ENCODE measurements around the gene LMBR1L.

Gene LMBR1L

GRCh38 chr12:49111206-49111605, 559 bp upstream of the LMBR1L start:
- DNase-seq (ENCODE audit: low read depth) = no peak

DNA sequence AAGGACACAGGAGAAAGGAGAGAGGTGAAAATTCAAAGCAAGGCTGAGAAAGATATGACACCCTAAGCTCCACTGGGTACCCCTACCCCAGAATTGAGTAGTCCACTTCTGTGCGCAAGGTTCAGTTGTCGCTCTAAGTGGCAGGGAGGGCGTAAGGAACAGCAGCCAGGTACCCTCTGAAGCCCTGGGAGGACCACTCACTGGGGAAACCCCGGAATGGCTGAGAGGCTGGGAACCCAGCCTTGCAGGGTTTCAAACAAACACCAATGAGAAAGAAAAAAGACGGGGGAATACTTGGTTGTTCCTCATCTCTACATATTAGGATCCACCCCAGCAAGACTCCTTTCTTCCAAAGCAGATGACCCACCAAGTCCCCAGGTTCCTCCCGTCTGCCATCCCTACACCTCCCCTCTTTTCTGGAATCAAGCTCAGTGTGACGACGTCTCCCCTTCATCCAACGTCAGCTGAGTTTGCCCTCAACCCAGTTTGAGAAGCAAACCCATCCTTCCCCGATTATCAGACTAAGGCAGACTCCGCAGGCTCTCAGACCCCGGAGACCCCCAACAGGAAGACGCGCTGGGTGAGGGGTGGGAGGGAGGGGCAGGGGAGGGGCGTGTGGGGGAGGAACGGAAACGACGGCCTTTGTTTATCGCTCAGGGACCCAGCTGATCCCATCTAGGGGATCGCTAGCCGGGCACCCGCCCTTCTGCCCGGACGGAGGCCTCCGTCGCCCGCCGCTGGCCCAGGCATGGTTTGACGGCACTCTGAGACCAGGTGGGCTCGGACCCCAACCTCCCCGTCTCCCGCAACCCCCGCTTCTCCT, 795 bp downstream of the LMBR1L start:
- no peak for DNase-seq (ENCODE audit: low read depth)

DNA sequence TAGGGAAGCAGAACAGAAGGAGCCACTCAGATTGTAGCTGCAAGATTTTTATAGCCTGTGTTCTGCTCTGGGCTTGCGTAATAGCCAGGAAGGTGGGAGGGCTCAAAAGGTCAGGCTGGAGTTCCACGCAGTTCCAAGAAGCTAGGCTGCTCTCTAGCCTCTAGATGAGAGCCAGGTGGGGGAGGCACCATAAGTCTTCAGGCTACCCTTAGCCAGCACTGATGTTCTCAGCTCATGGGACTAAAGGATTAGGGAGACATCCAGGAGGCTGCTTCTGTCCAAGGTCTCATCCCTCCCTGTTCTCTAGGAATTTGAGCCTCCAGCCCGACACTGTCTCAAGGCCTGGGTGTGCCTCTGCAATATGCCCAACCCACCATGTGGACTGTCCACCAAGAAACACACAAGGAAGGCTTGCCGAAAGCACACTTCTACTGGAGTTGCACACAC, 1.7 kb downstream of the LMBR1L start:
- DNase-seq (ENCODE audit: low read depth) = no peak

DNA sequence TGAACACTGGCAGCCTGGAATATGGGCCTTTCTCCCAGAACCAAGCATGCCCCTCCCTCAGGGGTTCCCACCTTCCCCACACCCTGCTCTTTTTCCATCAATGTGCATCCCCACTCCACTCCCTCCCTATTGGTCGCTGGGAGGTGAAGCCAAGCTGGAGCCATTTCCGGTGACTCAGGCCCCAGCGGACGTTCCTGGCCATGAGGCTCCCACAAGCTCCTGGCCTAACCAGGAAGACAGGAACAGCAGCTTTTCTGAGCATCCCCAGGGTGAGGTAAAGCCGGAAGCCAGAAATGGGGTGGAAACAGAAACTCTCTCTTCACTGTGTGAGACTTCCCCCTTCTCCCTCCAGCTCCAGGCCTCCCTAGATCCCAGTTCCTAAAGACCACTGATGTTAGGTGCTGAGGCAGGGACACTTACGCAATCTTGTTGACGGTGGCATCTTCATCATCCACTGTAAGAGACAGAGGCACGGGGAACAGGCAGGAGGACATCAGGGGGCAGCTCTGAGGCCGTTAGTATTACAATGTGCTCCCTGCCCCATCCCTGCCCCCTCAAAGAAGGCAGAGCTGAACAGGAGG, 5.1 kb downstream of the LMBR1L start:
- no peak for DNase-seq (ENCODE audit: low read depth)

GRCh38 chr12:49104822-49105221, 5.8 kb downstream of the LMBR1L start:
- no peak for DNase-seq (ENCODE audit: low read depth)

GRCh38 chr12:49100380-49100779, 10.3 kb downstream of the LMBR1L start:
- DNase-seq (ENCODE audit: low read depth) = no peak

DNA sequence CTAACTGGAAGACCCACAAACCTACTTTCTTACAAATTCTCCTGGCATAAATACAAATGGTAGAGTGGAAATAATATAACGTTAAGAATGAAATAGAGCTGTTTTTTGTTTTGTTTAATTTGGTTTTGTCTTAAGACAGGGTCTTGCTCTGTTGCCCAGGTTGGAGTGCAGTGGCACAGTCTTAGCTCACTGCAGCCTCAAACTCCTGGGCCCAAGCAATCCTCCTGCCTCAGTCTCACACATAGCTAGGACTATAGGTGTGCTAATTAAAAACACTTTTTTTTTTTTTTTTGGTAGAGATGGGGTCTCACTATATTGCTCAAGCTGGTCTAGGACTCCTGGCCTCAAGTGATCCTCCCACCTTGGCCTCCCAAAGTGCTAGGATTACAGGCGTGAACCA, 11.9 kb downstream of the LMBR1L start:
- DNase-seq (ENCODE audit: low read depth) = no peak

DNA sequence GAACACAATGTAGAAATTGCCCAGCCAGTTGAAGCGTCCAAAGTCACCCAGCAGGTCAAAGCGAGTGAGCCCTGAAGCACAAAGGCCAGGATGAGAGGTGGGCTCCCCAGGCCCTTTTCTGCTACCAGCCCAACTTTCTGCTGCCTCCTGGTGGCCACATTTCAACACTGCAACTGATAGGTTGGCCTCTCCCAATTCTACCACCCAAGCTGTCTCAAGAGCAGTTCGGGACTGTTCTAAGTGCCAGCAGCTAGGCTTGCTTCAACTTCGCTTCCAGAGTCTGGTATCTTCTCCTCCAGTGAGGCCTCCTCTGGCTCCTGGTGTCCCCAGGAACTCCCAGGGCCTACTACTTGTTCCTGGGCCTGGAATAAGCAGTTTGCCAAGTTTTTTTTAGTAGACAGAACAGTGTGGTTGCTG, 12.6 kb downstream of the LMBR1L start:
- DNase-seq (ENCODE audit: low read depth) = no peak

DNA sequence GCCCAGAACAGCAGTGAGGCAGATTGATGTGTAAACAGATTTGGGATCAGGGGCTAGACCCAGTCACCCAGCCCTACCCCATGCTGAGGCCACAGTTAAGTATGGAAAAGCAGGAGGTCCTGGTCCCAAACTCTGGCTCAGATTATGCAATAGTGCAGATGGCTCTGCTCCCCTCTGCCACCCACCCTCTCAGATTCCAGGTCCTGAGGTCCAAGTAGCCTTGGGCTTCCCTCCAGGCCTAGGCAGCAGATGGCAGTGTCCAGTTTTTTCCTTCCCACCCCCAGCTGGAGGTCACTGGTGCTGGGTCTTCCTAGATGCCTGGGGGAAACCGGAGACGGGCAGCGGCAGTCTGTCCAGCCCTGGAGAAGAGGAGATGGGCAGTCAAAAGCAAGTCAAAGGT, 13.3 kb downstream of the LMBR1L start:
- no peak for DNase-seq (ENCODE audit: low read depth)

- no peak for DNase-seq (ENCODE audit: low read depth)
Observed at GRCh38 chr12:49094975-49095365, 15.7 kb downstream of the LMBR1L start.

DNA sequence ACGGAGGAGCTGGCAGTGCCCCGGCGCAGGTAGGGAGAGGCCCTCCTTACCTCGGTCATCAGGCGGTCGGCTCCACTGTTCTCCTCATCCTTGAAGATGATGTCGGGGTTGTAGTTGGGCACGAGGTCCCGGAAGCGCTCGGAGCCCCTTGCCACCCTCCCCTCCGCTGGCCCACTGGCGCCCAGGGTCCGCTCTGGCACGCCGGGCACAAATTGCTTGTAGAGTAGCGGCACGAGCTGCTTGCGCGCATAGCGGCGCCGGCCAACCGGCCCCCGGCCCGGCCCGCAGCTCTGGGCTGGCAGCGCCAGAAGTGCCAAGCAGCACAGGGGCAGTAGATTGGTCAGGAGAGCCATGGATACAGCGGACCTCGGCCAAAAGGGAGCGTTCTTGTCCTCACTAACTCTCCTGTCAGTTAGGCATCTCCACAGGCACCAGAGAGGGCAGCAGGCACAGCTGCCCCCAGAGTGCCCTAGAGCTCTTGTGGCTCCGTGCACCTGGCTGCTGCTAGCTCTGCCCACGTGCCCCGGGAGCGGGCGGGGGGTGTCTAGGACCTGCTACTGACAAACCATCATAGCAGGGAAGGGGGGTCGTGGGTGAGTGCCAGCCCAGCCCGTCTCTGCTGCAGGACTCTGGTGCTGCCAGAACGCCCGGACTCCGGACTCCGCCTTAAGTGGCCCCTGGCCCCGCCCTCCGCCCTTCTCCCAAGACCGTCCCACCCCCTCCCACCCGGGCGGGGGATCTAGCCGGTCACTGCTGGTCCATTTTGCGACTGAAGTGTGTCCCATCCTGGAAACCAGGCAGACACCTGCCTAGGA, 16.3 kb downstream of the LMBR1L start, which contains the start of gene DHH:
Gene DHH (minus strand): TSS at position 642 of the 815 bp plus-strand sequence. CDS start 289 bp downstream, at position 353.
- no peak for DNase-seq (ENCODE audit: low read depth)

- no peak for DNase-seq (ENCODE audit: low read depth)
Observed at GRCh38 chr12:49093792-49094159, 16.9 kb downstream of the LMBR1L start.

DNA sequence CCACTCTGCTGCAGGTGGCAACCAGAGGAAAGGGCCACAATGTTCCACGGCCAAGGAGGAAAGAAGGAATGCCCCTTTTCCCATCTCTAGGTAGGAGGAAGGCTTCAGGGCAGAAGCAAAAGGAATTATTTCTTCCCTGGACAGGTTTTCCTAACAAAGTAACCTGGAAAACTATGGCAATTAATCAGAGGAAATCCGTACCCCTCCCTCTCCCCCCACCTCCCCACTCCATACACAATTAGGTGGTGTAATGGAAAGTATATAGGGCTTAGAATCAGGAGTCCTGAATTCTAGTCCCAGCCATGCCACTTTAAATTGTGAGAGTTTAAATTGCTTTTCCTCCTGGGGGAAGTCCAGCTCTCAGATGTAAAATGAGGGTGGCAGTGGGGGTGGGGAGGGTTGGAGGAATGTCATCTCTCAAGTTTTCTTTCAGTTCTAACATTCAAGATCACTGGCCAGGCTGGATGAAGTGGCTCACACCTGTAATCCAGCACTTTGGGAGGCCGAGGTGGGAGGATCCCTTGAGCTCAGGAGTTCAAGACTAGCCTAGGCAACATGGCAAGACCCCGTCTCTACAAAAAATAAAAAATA, 17.7 kb downstream of the LMBR1L start:
- DNase-seq (ENCODE audit: low read depth) = no peak

DNA sequence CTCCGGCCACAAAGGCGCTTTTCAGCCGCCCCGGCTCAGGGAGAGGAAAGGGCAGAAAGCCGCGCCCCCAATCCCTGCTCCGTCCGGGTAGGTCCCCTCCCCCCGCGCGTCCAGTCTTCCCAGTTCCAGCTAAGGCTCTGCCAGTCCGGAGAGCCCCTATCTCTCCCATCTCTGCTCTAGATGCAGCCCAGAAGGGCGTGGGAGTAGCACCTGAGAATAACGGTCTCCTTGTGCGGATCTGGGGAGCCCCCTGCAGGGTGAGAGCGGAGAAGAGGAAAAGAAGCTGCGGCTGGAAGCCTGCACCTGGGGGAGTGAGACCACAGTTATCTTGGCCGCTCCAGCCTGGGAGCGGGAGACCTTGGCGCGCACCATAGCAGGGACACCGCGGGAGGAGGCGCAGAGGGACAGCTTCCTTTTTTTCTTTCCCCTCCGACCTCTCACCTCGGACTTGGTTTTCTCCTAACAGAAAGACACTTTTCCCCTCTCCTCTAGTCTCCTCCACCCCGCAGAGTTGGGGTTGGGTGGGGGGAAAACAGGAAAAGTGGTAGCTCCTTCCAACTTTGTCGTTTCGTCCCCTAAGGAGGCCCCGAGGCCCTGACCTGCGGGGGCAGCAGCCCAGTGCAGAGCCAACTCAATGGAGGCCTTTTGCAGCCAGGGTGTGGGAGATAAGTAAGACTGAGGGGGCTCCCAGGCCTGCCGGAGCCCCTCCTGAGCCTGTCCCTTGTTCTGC, 18.4 kb downstream of the LMBR1L start:
- no peak for DNase-seq (ENCODE audit: low read depth)

GRCh38 chr12:49091836-49092085, 18.9 kb downstream of the LMBR1L start:
- no peak for DNase-seq (ENCODE audit: low read depth)

DNA sequence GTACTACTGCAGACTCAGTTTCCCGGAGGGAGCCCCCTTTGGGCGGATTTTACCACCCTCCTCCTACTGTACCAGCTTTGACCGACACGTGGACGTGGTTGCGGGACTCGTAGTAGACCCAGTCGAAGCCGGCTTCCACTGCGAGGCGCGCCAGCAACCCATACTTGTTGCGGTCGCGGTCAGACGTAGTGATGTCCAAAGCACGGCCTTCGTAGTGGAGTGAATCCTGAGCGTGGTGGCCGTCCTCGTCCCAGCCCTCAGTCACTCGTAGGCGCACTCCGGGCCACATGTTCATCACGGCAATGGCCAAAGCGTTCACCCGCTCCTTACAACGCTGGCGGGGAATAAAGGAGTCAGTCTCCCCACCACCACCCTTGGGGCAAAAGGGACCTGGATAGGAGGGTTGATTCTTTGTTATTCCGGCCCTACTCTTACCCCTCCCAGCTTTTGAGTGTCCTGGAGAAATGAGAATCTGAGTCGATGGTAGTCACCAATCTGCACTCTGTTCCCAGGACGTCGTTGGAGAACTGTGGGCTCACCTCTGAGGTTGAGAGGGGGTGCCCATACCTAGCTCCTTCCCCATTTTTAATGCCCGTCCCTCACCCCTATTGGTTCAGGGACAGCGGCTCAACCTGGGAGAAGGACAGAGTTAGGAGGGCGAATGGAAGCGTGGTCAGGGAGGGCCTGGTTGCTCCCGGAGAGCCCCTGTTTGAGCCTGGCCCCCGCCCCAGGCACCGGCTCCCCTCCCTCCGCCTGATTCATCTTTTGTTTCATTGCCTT, 19.4 kb downstream of the LMBR1L start:
- DNase-seq (ENCODE audit: low read depth) = no peak

DNA sequence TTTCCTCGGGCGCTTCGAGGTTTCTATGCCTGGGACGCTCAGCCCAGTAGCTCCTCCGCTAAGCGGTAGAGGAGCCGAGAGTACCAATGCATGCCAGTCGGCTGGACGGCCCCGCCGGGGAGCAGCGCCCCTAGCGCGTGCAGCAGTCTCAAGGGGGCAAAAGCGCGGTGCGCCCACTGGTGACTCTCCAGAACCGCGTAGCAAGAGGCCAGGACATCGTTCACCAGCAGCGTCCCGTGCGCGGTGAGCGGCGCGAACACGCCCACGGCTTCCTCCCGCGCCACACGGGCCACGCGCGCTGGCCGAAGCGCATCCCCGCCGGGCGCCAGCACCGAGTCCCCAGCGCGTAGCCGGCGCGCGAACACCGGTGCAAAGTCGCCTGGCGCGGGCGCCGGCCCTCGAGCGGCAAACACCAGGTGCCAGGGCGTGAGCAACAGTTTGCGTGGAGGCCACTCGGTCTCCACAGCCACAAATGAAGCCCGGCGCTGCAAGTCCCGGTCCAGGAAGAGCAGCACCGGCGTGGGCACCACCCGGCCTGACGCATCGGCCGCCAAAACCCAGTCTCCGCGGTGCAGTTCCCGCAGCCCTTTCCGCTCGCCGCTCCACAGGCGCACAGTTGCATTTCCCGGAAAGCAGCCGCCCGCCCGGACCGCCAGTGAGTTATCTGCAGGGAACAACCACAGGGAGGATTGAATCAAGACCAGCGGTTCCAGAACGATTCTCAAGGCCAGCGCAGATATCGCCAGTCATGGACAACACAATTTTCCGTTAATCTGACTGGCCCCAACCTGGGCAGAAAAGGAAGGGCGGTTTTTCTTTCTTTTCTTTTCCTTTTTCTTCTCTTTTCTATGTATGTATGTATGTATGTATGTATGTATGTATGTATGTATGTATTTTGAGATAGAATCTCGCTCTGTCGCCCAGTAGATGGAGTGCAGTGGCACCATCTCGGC, 20.6 kb downstream of the LMBR1L start:
- DNase-seq (ENCODE audit: low read depth) = no peak

- no peak for DNase-seq (ENCODE audit: low read depth)
Observed at GRCh38 chr12:49088932-49089330, 21.7 kb downstream of the LMBR1L start.

DNA sequence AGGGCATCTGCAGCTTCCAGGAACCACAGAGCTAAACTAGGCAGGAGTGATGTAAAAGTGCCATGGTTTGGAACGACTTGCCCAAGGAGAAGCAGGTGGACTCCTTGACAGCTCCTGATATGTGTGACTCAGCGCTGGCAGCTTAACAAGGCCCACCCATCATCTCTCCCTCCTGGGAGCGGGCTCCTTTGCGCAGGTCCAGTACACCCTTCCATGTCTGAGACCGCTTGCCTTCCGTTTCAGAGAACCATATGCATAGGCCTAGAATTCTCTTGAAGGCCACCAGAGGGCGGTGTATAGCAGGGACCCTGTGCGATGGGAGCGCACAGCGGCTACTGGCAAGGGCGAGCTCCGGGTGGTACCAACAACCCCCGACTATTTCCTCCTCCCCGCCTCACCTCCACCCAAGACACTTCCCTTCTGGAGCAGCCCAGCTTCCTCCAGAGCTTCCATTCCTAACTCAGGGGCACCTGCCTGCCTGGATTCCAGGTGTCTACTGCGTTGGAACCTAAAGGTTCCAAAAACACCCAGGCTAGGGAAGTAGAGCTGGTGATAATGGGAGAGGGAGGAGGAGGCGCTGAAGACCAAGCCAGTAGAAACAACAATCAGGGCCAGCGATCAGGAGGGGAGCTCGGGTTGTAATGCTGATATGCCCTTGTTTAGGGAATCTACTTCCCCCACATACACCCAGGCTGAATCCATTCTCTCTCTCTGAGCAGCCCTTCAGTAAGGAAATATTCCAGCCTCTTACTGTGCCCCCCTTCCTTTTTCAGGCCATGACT, 22.3 kb downstream of the LMBR1L start:
- peak; percentile 68 for DNase-seq (ENCODE audit: low read depth)
